HL-60 (cell line): ENCODE measurements around the gene DYNC2I2.

Source experiments
- POLR2AphosphoS5 ChIP-seq: IDR thresholded peaks from 2 replicates; pipeline ENCODE4 v1.6.1; 2012; ENCODE audit warnings: low read depth
- SPI1 ChIP-seq: IDR thresholded peaks from 2 replicates; pipeline ENCODE4 v1.6.1; 2012; ENCODE audit warnings: low read depth, mild to moderate bottlenecking, borderline replicate concordance
- TF ChIP-seq, protein P1 (sequence below): IDR thresholded peaks from one replicate; pipeline ENCODE4 v1.5.1; 2011; ENCODE audit warnings: low read length, control low read depth, inconsistent platforms; ENCODE audit not compliant: insufficient read depth

- TF ChIP-seq, protein P1, sequence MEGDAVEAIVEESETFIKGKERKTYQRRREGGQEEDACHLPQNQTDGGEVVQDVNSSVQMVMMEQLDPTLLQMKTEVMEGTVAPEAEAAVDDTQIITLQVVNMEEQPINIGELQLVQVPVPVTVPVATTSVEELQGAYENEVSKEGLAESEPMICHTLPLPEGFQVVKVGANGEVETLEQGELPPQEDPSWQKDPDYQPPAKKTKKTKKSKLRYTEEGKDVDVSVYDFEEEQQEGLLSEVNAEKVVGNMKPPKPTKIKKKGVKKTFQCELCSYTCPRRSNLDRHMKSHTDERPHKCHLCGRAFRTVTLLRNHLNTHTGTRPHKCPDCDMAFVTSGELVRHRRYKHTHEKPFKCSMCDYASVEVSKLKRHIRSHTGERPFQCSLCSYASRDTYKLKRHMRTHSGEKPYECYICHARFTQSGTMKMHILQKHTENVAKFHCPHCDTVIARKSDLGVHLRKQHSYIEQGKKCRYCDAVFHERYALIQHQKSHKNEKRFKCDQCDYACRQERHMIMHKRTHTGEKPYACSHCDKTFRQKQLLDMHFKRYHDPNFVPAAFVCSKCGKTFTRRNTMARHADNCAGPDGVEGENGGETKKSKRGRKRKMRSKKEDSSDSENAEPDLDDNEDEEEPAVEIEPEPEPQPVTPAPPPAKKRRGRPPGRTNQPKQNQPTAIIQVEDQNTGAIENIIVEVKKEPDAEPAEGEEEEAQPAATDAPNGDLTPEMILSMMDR, result no peak
- TF ChIP-seq POLR2AphosphoS5 (no peak), SPI1 (no peak)
Measured at GRCh38 chr9:128625391-128626146, 31.1 kb downstream of the DYNC2I2 start.
